HG03025 (cell line): Measurements from ENCODE around the gene VSX1.

Source experiments
- ATAC-seq: cut with Tn5 transposase; IDR thresholded peaks from one replicate; pipeline ENCODE4 v1.9.1; 2021; ENCODE audit warnings: mild to moderate bottlenecking, moderate library complexity; ENCODE audit not compliant: unreplicated experiment, low FRiP score

The VSX1 gene

DNA sequence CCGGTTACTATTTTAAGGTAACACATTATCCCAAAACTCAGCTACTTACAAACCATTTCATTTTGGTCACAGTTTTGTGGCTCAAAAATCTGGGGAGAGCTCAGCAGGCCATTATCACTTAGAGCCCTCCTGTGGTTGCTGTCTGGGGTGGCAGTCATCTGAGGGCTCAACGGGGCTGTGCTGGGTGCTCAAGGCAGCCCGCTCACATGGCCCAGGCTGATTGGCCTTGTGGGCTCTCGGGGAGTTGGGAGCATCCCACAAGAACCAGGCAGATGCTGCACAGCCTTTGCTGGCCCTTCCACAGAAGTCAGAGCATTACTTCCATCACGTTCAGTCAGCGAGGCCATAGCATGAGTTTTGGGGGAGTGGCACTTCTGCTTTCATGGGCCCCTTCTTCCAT is 6.3 kb upstream of the VSX1 start:
- ATAC-seq = no peak

DNA sequence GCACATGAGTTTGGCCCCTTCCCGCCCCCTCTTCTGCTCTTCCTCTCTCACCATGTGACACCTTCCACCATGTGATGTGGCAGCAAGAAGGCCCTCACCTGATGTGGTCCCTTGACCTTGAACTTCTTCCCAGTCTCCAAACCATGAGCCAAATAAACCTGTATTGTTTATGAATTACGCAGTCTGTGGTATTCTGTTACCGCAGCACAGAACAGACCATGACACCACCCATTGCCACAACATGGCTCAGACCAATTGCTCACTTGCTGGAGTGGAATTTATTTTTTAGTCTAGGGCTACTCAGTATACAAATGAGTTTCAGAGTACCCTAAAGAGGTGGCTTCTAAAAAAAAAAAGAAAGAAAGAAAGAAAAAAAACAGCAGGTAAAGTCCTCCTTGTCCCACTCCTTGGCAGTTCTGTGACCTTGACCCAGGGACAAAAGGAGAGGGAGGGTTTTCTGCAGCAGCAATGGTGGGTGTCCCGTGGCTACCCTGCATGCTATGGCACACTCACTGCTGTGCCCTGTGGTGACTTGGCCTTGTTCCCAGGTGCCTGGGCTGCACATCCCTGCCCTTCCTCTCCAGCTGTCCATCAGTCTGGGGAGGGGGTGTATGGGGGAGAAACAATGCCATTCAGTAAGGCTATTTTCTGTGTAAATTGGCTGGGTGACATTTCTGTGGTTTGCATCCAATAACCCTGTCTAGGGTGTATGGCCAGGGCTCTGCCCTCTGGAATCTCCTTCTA is 5.4 kb upstream of the VSX1 start:
- no peak for ATAC-seq

DNA sequence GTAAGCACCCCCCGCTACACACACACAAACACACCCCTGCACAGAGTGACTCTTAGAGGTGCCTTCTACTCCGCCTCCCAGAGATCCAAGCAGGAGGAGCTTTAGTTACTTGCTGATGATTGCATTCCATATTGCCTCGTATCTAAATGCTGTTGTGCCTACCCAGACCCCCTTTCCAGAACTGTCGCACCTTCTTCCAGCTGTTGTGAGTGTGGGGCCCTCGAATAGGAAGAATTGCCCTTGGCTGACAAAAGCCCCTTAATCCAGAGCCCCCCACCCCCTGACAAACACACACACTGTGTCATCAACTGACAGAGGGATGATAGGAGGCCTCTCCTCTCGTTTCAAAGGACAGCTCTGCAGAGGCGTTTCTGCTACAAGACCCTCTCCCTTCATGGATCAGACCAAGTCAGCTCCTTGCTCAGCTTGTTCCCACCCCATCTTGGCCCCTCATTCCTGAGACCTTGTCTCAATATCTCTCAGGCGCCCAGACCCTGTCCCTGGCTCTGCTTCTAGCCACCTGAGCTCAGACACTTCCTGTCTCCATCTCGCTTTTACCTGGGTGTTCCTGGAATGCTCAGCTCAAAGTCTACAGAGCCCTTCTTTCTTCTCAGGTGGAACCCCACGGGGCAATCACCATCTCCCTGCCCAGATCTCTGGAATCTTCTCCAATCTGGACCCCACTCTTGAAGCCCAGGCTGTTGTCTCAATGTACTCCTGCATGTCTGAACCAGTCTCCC is 4.0 kb upstream of the VSX1 start:
- no peak for ATAC-seq

DNA sequence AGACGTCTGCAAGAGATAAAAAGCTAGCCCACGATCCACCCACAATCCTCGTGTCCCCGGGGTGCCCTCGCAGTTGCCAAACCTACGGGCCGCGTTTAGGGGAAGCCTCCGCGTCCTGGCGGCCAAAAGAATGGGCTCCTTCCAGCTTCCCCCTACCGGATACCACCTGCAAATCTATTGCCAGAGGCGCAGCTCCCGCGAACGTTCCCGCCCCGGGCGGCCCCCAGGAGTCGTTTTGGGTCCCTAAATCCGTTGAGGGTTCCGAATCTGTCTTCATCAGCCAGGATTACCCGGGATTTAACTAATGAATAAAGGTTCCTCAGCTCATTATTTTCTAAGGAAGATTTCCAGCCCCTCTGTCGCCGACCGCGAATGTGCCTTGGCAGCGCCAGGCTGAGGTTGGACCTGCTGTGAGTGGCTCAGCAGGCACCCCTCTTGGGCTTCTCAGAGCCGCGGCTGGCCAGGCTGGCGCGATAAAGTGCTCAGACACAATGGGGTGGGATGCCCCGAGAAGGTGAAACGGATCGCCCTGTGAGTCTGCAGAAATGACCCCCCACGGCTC is 2.8 kb upstream of the VSX1 start:
- ATAC-seq = no peak

DNA sequence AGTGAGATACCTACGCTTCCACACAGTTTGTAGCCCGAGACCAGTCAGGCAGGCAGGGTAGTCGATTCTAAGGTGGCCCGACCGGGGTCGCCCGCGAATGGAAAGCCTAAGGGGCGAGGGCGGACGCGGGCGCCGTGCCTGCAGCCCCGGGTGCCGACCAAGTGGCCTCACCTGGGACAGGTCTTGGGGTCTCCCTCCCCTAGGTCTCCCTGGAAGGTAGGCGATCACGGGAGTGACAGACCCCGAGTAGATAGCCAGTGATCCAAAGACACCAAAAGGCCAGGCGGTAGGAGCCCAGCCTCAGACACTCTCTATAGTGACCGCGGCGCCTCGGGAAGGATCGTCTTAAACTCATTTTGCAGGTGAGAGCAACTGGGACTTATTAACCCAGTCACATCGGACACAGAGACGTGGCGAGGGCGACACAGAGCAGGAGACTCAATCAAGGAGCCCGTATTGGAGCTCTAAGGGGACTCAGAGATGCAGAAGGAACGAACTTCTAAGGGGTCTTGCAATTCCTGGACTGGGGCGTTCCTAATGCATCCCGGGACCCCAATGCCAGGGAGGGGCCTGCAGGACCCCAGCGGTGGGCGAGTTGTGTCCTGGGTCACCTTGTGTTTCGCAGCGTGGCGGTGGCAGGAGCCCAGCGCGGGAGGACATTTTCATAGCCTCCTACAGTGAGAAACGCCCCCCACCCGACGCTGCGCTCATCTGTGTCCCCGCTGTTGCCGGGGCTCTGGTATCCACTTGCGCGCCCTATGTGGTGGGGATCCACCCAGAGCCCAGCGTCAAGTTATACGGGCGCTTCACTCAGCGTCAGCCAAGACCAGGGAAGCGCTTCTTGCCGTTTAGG is 2.1 kb upstream of the VSX1 start:
- no peak for ATAC-seq

DNA sequence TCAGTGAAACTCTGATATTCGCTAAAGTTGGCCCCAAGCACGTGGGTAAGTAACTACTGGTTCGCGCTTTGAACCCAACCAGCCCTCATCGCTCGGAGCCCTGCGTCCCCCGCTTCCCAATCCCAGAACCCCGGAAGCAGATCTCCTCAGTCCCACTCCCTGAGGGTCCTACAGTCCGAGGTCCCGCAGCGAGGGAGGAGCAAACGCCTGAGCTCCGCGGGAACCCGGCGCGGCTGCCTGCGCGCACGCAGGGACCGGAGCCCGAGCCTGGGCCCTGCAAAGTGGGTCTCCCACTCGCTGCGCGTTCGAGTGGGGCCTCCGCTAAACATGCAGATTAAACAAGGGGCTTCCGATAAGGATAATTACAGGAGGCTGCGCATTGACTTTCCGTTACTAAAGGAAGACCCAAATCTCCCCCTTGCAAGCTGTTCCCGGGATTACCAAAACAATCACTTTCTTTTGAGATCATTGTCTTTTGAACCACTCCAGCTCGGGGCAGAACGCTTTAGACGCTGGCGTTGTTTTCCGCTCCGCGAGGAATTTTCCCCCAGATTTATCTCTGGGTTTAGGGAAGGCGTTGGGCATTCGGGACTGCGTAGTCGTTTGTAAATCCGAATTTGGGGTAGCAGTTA is 1.3 kb upstream of the VSX1 start:
- no peak for ATAC-seq

DNA sequence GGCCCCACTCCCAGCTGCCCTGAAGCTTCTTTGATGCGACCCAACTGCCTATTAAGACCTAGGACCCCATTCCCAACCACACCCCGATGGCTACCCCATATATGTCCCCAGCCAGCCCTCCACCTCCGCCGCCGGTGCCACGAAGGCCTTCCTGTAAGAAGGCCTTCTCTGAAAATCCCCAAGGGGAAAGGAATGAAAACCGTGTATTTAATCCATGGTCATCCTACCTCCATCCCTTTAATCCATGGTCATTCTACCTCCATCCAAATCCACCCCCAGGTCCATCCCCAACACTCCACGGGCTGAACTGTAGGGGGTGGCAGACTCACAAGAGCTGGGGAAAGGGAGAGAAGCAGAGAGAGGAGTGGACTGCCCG is 545 bp upstream of the VSX1 start:
- ATAC-seq = no peak

DNA sequence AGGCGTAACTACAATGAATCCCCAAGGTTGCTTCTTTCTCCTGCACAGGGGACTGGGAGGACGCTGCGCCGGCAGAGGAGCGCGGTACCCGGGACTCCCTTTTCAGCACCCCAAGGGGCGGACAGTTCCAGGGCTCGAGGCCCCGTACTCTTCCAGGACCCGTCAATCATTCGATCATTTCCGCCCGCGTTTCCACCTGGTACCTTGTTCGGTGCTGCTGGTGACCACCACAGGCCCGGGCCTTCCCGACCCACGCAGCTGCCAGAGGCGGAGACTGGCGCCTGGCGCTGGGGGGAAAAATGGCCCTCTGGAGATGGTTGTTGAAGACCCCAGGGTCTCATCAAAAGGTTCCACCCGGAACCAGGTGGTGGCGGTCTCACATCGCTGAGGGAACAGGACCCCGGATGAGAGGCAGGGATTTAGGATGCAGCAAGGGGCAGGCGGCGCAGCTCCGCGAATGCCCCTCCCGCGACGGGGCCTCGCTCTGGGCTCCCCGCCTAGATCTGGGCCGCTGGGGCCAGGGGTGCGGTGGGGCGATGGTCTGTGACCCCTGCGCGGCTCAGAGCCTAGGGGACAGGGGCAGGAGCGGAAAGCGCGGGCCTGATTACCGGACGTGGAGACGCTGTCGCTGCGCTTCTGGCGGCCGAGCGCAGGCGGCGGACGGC is 744 bp downstream of the VSX1 start:
- no peak for ATAC-seq

DNA sequence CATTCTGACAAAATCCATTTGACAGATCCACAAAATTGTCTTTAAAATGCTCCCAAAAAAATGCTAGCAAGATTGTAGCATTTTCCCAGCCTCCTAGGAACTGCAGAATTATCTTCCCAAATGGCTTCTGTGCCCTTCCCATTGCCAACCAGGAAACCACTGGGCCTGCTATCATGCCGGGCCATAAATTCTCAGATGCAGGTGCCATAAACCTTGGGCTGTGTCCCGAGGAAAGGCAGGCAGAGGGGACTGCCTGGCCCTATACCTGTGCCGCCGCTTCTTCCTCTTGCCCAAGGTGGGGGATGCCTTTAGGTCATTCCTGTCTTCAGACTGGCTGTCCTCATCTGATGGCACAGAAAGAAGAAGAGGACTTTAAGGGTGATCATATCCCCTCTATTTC is 2.8 kb downstream of the VSX1 start:
- no peak for ATAC-seq

DNA sequence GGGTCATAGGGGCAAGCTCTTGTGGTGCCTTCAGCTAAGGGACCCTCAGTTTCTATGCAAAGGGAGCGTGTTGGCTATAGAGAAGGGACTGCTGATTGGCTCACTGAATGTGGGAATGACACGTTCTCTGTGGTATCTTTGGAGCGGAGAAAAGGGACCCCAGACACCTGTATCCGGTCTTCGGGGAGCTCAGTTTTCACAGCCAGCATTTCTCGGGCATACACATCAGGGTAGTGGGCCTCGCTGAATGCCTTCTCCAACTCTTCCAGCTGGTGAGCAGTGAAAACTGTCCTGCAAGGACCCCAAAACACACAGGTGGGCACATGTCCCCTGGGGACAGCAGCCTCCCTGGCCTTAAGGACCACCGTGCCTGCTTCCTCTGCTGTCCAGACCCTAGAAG is 3.3 kb downstream of the VSX1 start:
- ATAC-seq = no peak

DNA sequence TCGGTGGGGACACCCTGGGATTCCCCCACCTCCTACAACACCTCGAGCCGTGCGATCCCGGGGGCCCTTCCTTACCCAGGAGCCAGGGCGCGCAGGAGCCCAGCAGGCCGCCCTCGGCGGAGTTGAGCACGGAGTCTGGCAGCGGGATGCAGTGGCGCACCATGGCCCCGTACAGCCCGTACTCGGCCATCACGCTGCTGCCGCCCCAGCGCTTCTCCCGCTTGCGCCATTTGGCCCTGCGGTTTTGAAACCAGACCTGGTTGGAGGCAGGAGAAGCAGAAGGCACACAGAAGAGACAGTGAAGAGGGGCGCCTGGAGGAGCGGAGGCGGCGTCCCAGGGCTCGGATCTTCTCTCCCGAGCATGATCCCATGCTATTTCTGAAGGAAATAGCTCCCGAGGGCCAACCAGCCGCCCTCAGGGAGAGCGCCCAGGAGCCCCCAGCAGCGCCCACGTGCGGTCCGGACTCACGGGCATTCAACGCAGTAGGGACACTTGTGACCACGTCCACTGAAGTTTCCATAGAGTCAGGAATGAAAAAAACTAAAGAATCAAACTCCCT is 4.3 kb downstream of the VSX1 start:
- ATAC-seq = no peak

DNA sequence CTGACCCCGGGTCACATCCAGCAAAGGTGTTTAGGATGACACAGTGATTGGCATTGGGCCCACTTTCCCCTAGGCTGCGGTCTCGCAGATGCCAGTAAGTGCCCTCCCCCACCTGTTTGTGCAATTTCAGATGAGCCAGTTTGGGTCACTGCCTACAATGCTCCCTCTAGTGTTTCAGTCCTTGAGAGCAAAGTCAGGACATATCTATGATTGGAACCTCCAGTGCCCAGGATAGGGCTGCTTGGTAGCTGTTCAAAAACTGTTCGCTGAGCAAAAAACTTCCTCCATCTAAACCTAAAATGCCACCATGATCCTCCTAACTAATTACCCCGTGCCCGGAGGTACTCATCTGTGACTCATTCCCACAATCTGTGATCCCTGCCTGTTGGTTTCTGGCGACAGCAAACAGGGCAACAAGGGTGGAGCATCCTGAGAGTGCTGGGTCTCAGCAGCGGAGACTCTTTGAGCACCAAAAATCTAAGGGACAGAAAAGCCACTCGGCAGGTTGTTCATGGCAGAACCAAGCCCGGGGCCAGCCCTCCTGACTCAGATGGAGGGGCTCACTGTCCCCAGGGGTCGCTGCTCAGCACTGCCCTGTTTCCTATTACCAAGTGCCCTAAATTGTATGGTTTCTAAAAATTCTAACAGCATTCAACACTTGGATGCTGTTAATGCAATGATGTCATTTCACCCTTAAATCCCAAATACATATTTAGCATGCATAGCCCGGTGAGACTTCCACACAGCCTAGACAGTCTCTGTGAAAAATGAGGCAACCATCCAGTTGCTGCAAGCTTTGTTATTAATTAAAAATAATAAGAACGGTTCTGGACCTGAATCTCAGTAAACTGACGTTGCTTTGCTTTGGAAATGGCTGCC is 5.0 kb downstream of the VSX1 start:
- no peak for ATAC-seq

DNA sequence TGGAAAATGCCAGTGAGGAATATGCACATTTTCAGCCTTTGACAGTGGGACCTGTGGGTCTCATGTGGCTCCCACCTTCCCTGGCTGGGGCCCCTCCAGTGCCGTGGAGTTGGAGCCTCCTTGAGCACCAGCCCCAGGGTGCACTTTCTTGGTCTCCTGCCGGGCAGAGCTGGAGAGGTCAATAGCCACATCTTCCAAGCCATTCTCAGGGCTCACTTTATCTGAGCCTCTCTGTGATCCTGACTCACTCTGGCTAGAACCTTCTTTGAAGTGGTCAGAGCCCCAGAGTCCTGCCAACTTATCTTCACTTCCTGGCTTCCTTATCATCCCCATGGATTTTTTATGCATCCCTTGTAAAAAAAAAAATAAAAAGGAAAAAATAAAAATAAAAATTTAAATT is 5.7 kb downstream of the VSX1 start:
- no peak for ATAC-seq

DNA sequence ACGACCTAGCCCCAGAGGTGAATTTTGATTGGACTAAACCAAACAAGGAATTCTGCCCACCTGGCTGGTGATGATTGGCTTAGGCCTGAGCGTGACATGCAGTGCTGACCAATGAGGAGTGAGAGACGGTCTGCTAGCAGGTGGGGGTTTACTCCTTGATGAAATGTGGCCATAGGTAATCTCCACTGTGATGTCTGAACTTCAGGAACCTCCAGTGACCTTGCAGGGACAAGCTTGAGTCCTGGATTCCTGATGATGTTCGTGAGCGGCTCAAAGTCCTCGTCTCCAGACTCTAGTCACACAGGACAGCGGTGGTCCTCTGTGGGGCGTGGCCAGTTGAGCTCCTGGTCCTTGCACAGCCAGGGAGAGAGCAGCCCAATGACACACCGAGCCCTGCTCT is 8.4 kb downstream of the VSX1 start:
- no peak for ATAC-seq

DNA sequence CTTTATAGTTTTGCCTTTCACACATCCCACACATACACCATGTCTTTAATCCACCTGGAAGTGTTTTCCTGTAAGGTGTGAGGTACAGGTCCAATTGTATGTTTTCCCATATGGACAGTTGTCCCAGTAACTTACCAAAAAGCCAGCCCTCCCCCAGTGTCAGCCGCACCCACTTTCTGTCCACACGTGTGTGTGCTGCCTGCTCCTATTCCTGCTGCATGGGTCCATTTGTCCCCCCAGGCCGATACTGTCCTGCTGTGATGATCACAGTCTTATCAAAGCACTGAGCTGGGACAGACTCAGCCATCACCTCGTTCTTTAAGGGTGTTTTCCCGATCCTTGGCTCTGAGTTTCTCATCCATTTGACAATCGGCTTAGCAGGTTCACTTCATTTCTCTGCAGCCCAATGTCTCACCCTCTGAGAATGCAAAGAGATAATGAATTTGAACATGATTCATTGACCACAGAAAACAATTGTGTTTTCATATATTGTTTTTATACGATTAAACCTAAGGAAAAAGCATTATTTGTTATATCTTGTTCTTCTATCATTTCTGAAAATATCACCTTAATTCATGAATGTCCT is 9.6 kb downstream of the VSX1 start:
- no peak for ATAC-seq

DNA sequence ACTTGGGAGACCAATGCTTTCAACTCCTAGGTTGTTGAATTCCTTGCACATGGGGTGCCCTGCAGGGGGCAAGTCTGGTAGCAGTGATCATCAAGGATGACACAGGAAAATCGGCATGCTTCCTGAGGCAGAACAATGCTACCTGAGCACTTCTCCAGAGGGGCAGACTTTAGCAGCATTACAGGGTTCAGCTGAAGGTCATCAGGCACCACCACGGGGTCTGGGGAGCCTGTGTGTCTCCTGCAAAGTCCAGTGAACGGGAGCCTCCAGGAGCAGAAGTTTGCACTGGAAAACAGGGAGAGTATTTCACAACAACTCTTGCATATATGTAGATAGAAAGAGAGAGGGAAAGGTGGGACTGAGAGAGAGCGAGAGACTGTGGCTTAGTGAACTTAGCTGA is 10.2 kb downstream of the VSX1 start:
- ATAC-seq = no peak

DNA sequence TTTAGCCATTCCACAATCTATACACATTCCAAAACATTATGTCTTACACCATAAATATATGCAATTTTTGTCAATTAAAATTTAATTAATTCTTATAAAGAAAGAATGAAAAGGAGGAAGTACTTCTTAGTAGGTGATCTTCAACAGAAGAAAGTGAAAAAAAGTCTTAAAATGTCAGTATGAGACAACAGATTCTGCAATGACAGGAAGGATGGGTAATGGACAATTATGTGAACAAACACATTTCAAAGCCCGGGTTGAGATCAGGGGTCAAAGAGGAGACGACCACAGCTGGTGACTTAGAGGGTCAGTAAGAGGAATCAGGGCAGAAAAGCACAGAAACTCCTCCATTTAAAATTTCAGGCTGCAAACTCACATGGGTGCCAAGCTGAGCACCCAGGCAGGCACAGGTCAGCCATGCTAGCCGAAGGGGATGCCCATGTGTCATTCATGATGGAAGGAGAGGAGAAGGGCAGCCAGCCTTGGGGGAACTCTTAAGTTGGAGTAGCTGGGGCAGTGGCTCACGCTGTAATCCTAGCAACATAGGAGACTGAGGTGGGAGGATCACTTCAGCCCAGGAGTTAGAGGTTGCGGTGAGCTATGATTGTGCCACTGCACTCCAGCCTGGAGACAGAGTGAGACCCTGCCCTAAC is 11.0 kb downstream of the VSX1 start:
- no peak for ATAC-seq
